NCI-H2227 (cell line): ENCODE measurements around the gene RNF208.

Experiments used
- DNase-seq: peaks from one replicate; lab custom pipeline; 2025; ENCODE audit not compliant: unreplicated experiment; lab: John Stamatoyannopoulos, UW

The RNF208 gene

DNA sequence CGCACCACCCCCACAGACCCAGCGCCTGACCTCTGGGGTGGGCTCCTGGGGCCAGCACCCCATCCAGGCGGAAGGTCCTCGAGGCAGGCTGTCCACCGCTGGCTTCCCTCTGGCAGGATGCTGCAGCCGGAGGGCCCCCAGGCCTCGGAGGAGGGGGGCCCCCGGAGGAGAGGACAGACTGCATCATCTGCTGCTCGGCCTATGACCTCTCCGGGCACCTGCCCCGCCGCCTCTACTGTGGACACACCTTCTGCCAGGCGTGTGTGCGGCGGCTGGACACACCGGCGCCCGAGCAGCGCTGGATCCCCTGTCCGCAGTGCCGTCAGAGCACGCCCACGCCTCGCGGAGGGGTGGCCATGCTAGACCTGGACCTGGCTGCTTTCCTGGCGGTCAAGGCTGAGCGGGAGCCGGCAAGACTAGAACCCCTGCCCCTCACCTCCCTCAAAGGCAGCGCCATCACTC, 6.5 kb upstream of the RNF208 start:
- no peak for DNase-seq

DNA sequence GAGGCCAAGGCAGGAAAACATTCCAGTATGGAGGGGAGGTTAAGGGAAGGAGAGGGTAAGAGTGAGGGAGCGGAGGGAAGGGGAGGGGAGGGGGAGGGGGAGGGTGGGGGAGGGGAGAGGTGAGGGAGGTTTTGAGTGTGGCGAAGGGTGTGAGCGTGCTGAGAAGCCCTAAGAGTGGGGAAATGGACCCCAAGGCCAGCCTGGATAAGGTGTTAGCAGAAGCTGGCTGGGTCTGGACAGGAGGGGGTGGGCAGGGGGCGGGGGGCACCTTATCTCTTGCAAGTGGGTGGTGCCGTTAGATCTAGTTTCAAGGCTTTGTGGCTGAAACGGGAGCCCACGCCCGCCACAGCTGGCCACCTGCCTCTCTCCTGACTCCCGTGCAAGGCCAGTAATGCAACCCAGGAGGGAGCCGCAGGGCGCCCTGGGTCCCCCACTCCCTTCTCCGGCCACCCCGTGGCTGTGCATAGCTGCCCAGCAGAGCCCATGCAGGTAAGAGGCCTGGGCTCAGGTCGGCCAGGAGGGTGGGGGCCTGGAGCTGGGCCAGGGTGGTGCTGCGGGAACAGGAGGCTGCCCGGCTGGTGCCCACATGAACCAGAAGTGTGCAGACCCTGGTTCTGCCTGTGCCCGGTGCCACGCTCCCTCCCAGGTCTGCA, 5.9 kb upstream of the RNF208 start:
- no peak for DNase-seq

GRCh38 chr9:137227054-137227852, 5.2 kb upstream of the RNF208 start, which contains the start of gene RNF224:
RNF224 (plus strand) TSS chr9:137227502; CDS start chr9:137228336, 834 bp downstream.
- peak; percentile 77 for DNase-seq

DNA sequence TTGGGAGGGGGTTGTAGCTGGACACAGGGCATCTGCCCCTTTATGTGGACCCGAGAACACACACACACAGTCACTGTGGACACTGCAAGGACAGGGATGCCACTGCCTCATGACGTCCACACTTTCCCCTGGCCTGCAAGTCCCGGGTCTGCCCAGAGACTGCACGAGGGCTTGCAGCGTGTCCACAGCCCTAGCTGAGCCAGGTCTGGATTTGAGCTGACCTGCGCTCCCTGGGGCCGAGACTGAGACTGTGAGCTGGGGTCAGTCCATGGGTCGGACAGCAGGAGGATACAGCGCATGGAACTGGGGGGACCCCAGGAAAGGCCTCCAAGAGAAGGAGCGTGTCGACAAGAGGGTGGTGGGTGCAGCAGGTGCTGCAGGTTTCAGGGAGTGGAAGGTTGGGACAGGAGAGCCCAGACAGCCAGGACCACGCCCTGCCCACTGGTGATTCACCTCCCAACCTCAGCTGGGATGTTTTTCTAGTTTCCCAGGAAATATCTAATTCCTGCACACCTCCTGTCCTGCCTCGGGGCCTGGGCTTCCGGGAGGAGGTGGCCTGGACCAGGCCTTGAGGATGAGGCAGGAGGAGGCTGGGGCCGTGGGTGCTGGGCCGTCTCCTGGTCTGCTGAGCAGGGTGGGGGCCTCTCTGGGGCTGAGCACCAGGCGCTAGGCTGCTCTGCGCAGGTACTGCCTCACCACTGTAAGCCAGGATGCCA, 4.5 kb upstream of the RNF208 start:
- no peak for DNase-seq

- DNase-seq, result no peak
Observed at GRCh38 chr9:137225699-137226331, 3.8 kb upstream of the RNF208 start.

DNA sequence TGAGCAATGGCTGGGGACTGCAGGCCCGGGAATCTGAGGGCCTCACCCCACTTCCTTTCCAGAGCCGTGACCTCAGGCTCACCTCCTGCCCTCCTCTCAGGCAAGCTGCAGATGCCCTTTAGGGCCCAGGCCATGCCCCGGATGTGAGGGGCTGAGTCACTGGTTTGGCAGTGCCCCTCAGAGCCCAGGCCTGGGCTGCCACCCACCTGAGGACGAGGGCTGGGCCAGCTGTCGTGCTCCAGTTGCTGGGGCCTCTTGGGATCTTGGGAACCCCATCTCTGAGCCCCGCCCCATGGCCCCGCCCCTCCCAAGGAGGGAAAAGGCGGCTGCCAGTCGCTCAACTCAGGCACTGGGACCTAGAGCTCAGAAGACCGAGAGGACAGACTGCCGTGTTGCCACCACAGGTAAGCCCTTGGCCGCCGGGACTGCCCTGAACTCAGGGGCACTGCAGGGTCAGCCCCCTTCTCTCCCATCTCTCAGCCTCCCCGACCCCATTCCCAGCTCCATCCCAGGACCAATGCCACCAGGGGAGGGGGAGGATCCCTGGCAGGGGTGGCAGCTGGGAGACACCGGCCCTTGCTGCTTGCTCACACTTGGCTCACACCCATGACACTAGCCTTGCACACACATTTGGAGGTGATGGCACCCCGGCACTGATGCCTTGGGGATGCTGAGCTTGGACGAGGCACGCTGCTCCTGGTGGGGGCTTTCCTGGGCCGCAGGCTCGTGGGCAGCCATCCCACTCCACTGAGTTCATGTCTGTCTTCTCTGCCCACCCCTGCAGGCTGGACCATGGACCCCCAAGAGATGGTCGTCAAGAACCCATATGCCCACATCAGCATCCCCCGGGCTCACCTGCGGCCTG, 3.0 kb upstream of the RNF208 start, which contains the start of gene CYSRT1:
CYSRT1 (plus strand) TSS at position 345 of the 865 bp plus-strand sequence; CDS start at position 793, 448 bp downstream.
- DNase-seq, result no peak

DNA sequence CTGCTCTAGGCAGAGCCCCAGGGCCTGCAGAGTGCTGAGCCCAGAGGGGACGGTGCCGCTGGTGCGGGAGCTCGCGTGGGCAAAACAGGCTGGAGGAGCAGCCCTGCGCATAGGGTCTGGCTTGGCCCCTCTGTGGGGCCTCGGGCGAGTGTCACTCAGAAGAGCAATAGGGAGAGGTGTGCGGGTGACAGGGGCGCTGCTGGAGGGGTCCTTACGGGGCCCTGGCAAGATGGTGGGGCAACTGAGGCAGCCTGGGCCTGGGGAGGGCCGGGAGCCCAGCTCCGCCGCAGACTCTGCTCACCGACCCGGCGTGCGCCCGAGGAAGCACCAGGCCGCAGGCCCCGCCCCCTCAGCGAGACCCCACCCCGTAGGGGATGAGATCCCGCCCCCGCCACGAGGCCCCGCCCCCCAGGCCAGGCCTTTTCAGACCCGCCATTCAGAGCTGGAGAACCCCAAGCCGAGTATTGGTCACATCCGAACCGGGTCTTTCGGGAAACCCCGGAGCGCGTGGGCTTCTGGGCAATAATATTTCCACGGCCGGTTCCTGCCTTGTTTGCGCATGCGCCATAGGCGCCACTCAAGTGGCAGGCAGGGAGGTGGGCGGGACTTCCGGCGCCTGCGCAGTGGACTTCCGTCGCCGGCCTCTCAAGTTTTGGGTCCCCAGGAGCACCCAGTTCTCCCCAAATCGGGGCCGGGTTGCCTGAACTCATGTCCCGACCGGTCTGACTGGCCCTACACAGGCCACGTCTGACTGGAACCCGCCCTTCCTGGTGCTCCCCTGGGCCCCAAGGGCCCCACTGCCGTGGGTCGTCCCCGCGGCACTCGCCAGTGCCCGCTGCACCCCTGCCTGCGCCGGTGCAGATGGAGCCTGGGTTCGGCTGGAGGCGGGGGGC, 1.3 kb upstream of the RNF208 start:
- peak; percentile 95 for DNase-seq

GRCh38 chr9:137221506-137222111, 431 bp downstream of the RNF208 start:
- peak; percentile 43 for DNase-seq

- DNase-seq, result no peak
Observed at GRCh38 chr9:137221095-137221505, 940 bp downstream of the RNF208 start.

DNA sequence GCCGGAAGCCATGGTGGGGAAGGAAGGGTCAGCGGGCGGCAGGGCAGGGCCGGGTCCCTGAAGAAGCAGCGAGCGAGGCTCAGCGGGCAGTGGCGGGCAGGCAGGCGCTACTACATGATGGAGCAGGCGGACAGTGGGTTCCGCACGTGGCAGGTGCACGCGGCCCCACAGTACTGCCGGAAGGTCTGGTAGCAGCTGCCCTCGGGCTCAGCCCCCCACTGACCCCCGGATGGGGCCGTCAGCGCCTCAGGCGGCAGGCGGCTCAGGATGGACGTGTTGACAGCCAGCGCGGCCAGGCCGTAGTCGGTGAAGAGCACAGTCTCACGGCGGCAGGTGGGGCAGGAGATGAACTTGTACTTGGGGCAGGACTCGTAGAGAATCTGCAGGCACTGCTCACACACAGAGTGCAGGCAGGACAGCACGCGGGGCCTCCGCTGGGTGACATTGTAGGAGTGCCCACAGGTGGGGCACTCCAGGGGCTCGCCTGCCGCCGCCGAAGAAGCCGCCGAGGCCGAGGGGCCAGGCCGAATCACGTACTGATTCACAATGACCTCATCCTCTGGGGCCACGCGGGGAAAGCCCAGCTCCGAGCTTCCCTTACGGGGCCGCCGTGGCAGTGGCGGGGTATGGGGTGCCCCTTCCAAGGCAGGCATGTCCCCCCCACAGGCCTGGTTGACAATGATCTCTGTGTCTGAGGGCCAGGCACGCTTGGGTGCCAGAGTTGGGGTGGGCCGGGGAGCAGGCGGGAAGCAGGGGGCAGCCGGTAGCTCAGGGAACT, 1.5 kb downstream of the RNF208 start:
- no peak for DNase-seq

- no peak for DNase-seq
Observed at GRCh38 chr9:137219757-137220316, 2.2 kb downstream of the RNF208 start.

- no peak for DNase-seq
Observed at GRCh38 chr9:137218754-137219271, 3.2 kb downstream of the RNF208 start.

- no peak for DNase-seq
Observed at GRCh38 chr9:137218212-137218753, 3.8 kb downstream of the RNF208 start.

DNA sequence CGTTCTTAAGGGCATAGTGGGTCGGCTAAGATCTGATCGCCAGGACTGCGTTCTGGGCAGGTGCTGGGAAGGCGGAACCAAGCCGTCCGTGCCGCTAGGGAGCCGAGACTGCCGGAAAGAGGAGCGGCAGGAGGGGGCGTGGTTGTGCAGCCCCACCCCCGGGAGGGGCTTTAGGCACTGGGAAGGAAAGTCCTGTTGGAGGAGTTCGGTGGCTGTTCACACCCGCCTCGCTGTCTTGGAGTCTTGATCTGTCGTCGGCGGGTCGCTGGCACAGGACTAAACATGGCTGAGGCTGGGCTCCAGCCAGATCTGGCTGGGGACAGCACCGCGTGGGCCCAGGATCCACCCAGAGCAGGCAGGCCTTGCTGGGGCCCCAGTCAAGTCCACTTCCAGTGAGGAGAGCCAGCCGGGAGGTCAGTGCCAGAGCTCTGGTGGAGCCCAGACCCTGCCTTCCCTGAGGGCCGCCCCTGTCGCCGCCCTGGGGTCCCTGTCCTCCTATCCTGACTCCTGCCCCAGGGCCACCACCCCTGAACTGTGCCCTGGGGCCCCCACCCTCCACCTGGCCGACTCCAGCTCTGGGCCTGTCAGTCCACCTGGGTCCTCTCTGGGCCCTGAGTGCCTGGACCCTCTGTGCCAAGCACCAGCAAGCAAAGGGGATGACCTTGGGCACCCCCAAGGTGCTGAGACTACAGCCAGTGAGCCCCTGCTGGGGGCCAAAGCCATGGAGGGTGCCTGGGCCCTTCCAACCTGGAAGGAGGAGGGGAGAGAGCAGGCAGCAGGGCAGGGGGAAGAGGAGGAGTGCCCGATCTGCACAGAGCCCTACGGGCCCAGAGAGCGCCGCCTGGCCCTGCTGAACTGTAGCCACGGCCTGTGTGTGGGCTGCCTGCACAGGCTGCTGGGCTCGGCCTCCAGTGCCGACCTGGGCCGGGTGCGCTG, 4.5 kb downstream of the RNF208 start:
- peak; percentile 84 for DNase-seq

DNA sequence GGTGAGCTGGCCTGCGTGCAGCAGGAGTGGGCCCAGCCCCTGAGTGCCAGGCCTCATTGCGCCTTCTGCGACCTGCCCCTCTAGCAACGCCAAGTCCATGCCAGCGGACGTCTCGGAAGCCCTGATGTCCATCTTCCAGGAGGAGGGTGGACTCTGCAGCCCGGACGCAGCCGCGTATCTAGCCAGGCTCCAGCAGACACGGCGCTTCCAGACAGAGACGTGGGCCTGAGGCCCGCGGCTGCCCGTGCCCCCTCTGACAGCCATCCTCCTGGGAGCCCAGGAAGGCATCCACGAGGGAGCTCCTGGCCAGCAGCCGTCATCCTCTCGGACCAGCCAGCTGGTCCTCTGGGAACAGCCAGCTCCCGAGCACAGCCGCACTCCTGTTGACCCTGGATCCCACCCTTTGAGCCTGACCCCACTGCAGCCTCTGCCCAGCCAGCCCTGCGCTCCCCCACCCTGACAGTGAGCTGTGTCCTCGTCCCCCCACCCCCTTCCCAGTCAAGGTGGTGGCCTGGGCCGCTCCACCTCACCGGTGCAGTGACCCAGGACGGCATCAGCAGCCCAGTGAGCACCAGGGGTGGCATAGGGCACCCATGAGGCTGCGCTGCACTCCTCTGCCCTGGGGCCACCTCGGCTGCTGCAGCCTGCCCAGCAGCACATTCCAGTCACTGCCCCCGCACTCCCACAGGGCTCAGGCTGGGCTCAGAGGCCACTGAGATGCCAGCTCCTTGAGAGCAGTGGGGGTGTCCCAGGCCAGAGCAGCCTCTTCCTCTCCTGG, 5.7 kb downstream of the RNF208 start:
- DNase-seq, result no peak
